NK-92 treated with Interleukin-12 subunit alpha and Interleukin-12 subunit beta, amount 100 ng/mL, for 24 hours (cell line): ENCODE data around the gene SIGLEC8.

ENCODE experiments used
- DNase-seq: peaks from one replicate; lab custom pipeline; 2025; lab: John Stamatoyannopoulos, UW

Gene SIGLEC8

GRCh38 chr19:51402117-51402516 is 56.1 kb downstream of the SIGLEC8 start:
- no peak for DNase-seq
